Hepatocyte (in vitro differentiated cells): Measurements from ENCODE around the gene ABCC6.

Source experiments
- EZH2 ChIP-seq: fragments of 200-600 bp; sonication (generic); IDR thresholded peaks from 2 replicates; pipeline ENCODE4 v1.6.1; 2016; ENCODE audit warnings: antibody characterized with exemption, mild to moderate bottlenecking, borderline replicate concordance
- TF ChIP-seq, protein P1 (sequence below): fragments of 200-600 bp; sonication (generic); IDR thresholded peaks from 2 replicates; pipeline ENCODE4 v1.5.1; 2016; ENCODE audit warnings: antibody characterized with exemption, mild to moderate bottlenecking; ENCODE audit not compliant: poor library complexity

DNA sequence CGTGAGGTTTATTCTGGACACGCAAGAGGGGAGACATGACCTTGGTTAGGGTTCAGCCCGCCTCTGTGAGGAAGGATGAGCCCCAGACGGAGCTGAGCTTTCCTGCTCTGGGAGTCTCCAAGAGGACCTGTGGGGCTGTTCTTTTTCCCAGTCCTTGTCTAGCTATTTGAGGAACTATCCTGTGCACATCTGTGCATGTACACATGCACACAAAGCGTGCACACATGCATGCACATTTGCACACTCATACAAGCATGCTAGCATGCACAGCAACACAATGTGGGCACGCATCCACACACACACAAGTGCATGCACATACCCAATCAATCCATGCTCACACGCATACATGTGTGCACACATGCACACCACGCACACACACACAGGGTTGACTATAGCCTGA is 40.4 kb downstream of the ABCC6 start:
- TF ChIP-seq, protein P1, sequence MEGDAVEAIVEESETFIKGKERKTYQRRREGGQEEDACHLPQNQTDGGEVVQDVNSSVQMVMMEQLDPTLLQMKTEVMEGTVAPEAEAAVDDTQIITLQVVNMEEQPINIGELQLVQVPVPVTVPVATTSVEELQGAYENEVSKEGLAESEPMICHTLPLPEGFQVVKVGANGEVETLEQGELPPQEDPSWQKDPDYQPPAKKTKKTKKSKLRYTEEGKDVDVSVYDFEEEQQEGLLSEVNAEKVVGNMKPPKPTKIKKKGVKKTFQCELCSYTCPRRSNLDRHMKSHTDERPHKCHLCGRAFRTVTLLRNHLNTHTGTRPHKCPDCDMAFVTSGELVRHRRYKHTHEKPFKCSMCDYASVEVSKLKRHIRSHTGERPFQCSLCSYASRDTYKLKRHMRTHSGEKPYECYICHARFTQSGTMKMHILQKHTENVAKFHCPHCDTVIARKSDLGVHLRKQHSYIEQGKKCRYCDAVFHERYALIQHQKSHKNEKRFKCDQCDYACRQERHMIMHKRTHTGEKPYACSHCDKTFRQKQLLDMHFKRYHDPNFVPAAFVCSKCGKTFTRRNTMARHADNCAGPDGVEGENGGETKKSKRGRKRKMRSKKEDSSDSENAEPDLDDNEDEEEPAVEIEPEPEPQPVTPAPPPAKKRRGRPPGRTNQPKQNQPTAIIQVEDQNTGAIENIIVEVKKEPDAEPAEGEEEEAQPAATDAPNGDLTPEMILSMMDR, result no peak
- no peak for TF ChIP-seq EZH2
